Fibroblast of pulmonary artery (primary cell): ENCODE data around the gene ITGA3.

Source experiments
- DNase-seq: peaks from one replicate; pipeline ENCODE4 v3.0.0-alpha.2; 2010; ENCODE audit warnings: low read depth
- H3K4me3 ChIP-seq: replicated peaks from 2 replicates; pipeline ENCODE4 v1.5.1; 2011; ENCODE audit warnings: low read depth, mild to moderate bottlenecking, control low read depth, low read length, moderate library complexity
- CTCF ChIP-seq: IDR thresholded peaks from 2 replicates; pipeline ENCODE4 v1.5.1; 2011; ENCODE audit warnings: mild to moderate bottlenecking, control low read depth, low read length, inconsistent platforms; ENCODE audit errors: missing control alignments

ITGA3 gene

GRCh38 chr17:50108556-50108955, 52.6 kb downstream of the ITGA3 start:
- DNase-seq = no peak
- TF ChIP-seq CTCF = no peak
- no peak overlapping the region for H3K4me3 ChIP-seq

GRCh38 chr17:50109207-50109606, 53.3 kb downstream of the ITGA3 start:
- no peak for DNase-seq
- H3K4me3 ChIP-seq = no peak overlapping the region
- TF ChIP-seq CTCF = no peak

- no peak for DNase-seq
- TF ChIP-seq CTCF = no peak
- H3K4me3 ChIP-seq = no peak overlapping the region
Observed at GRCh38 chr17:50109785-50110184, 53.9 kb downstream of the ITGA3 start.

GRCh38 chr17:50110591-50111349, 54.9 kb downstream of the ITGA3 start:
- no peak for TF ChIP-seq CTCF
- no peak for DNase-seq

GRCh38 chr17:50111673-50112655, 56.1 kb downstream of the ITGA3 start:
- no peak for DNase-seq
- no peak overlapping the region for H3K4me3 ChIP-seq
- TF ChIP-seq CTCF = no peak

More at GRCh38 chr17:50110591-50111349, 54.9 kb downstream of the ITGA3 start:
- no peak overlapping the region for H3K4me3 ChIP-seq

GRCh38 chr17:50112694-50113093, 56.8 kb downstream of the ITGA3 start:
- no peak for DNase-seq
- TF ChIP-seq CTCF = no peak
- H3K4me3 ChIP-seq = no peak overlapping the region
